HCEC 1CT (cell line): ENCODE data around the gene PDE4D.
A peak's percentile ranks its signal among the peaks of the same experiment; 100 is the strongest.
"Not testable (repeated sequence)": the region's sequence is repeated elsewhere in the genome, so short reads cannot be mapped to it uniquely, and the experiment has no call there.

Experiments used
- DNase-seq: peaks from one replicate; pipeline ENCODE4 v3.0.0-alpha.2; 2017

The PDE4D gene

GRCh38 chr5:59575648-59576445, 317.7 kb downstream of the PDE4D start:
- DNase-seq, result no peak

DNA sequence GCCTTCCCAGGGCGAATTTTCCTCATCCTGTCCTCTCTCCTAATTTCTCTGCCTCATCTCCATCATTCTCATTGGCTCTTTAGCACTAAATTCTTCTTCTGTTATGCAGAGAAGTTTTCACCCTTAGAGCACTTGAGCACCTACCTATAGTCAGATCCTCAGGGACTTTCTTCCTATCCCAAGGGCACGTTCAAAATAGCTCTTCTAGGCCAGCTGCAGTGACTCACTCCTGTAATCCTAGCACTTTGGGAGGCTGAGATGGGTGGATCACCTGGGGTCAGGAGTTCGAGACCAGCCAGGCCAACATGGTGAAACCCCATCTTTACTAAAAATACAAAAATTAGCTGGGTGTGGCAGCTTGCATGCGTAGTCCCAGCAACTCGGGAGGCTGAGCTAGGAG, 320.0 kb downstream of the PDE4D start:
- DNase-seq, result not testable (repeated sequence)

GRCh38 chr5:59571067-59571466, 322.5 kb downstream of the PDE4D start:
- DNase-seq, result no peak

- DNase-seq, result no peak
These were observed 323.8 kb downstream of the PDE4D start for GRCh38 chr5:59569608-59570334.

GRCh38 chr5:59569158-59569557, 324.4 kb downstream of the PDE4D start:
- DNase-seq, result no peak

GRCh38 chr5:59568161-59568560, 325.4 kb downstream of the PDE4D start:
- no peak for DNase-seq

DNA sequence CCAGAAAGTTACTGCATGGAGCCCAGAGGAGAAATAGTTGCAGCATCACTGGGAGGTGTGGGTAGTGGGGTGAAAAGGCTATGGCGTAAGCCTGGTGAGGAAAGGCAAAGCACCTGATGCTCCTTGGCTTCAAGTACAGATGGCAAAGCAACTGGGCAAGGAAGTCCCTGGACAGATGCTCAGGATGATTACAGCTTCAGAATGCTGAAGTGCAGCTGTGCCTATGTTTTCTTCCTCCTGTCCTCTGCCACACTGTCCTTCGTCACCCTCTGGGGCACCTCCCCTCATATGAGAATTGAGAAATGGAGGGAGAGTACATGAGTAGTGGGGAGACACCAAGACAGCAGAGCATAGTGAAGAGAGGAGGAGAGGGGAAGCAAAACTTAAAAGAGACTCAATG, 328.0 kb downstream of the PDE4D start:
- DNase-seq, result no peak

GRCh38 chr5:59564895-59565294, 328.6 kb downstream of the PDE4D start:
- no peak for DNase-seq

DNA sequence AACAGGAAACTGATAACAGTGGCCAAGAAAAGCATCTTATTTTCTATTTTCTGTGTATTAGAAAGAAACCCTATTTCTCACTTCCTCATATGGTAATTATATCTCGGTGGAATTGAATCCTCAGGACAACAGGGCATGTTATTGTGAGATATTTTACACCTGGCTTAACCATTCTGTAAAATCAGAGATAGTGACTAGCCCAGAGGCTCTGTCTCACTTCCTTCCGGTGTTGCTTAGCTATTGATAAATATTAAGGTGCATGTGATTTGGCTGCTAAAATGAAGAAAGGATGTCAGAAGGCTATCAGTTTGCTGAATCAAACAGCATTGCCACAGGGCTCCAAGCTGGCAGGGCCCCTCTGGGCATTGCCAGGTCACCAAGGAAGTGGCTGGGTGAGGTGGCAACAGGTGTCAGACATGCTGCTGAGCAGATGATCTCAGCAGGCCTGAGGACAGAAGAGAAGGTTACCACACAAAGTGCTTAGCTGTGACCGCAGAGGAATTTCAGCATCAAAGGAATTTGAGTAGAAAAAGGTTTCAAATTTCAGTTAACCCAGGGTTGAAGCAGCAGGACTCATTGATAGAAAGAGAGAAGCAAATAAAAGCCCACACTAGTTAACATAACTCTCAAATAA, 330.7 kb downstream of the PDE4D start:
- peak; percentile 80 for DNase-seq

DNA sequence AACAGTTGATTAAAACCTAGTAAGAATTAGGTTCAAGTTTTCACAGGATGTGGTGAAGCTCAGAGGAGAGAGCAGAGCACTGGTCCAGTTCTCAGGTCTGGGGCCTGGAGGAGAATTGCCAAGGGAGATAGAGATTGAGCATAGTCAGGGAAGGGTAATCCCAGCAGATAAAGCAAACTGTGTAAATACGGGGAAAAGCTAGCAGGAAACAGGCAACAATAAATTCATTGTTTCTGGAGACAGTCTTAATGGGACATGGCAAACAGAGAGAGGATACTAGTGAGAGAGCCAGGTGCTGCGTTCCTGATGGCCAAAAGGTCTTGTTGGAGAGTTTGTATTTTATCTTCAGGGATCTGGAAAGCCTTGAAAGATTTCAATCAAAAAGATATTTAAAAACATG, 333.0 kb downstream of the PDE4D start:
- DNase-seq, result no peak

DNA sequence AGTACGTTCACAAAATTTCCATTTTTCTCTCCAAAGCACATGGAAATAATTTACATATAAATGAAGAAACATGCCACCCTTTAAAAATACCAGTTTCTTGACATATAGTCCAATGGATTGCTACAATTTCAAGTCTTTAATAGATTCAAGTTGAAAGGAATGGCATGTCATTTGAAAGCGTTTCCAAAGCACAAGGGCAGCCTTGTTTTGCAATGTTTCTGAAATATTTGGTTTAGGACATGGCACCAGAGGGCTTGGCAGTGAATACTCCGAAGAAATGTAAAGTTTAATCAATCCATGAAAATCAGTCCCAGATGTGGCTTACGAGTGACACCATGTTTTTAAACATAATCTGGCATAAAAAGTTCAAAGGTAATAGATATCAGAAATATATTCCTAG, 333.7 kb downstream of the PDE4D start:
- DNase-seq, result no peak

DNA sequence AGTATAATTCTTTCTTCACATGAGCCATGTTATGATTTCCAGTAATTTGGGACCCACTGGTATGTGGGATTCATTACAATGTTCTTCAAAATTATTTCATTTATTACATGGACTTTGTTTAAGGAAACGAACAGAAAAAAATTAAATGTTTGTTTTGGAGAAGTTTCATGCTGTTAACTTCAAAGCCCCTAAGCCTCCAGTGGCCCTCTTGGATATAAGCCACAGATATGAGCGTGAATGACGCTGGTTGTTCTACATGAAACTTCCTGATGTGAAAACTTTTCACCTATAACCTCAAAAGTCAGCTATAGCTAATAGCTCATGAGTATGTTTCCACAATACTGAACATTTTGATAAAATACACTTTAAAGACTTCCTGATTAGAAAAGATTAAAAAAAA, 334.2 kb downstream of the PDE4D start:
- no peak for DNase-seq

GRCh38 chr5:59558501-59558900, 335.0 kb downstream of the PDE4D start:
- DNase-seq, result no peak

DNA sequence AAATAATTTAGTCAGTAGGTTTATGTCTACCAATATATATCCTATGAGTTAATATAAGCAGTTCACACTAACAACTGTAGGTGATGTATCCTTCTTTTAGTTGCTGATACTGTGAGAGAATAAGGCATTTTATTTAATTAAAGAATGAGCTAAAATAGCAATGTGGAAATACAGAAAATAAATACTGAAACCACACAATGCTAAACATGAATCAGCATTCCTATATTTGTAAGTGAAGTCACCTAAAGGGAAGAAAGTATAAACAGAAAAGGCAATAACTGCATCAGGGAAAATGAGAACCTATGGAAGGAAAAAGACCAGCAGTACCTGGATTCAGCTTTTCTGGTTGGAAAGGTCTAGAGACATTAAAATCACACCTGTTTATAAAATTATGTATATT, 336.0 kb downstream of the PDE4D start:
- DNase-seq, result no peak

DNA sequence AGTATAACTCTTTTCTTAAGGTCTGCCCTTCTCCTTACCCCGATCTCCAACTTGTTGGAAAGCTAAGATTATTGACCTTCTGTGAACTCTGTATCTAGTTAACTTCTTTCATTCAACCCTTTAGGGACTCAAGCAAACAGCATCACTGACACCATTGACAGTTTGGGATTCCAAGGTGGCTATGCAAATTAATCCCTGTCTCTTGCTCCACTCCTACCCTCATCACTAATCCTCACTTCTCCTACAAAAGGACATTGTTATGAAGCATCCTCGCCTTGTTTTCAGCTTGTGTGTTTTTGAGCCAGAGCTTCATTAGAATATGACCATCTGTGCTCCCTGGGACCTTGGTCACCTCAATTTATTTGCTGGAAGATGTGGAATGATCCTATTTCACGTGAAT, 337.9 kb downstream of the PDE4D start:
- no peak for DNase-seq

- no peak for DNase-seq
These were observed 339.0 kb downstream of the PDE4D start for GRCh38 chr5:59554501-59554900.

- DNase-seq, result no peak
These were observed 339.5 kb downstream of the PDE4D start for GRCh38 chr5:59553992-59554391.

DNA sequence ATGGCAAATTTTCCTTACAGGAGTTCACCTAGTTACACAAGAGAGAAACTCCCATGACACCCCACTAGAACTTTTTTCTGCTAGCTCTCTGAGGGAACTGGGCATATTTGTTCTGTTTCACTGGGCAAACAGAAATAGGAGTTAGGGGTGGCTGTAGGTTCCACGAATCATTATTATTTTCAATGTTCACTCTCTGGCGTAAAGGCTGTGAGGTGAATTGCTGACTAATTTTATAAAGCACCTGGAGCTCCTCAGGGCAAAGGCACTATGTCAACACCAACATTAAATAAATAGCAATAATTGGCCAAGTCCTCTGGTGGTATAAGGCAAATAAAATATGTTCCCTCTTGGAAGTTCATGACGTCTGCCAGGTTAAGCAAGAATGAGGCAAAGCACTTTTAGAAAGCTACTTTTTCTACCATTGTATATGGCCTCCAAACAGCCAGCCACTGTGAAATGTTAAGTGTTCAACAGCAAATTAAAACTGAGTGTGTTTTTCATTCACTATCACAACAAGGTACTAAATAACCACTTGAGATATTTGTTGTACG, 344.6 kb downstream of the PDE4D start:
- DNase-seq, result no peak

- DNase-seq, result no peak
These were observed 345.8 kb downstream of the PDE4D start for GRCh38 chr5:59547731-59548130.

GRCh38 chr5:59544573-59544972, 349.0 kb downstream of the PDE4D start:
- no peak for DNase-seq

DNA sequence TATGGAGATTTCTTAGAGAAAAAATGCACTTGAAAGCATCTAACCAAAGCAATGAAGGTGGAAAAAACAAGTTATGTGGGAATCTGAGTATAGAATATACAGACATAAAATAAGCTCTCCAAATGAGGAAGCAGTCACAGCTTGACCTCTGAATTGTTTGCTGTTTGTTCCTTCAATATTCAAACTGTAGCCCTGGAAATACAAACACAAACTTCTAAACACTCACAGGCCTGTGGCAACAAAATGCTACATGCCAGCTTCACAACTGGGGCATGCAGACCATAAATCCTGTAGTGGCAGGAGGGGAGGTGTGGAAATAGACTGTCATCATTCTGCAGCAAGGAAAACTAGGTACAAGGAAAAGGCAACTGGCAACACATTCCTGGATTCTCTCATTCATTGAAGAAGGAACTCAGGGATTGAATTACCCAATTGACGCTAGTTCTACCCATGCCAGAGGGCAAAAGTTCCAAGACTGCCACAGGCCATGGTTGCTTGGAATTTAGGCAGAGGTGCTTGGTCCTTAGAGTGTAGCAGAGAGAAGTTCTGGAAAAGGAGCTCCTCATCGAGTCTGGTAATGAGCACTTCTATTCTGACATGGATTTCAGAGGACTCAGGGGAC, 349.6 kb downstream of the PDE4D start:
- no peak for DNase-seq

- no peak for DNase-seq
These were observed 350.4 kb downstream of the PDE4D start for GRCh38 chr5:59542851-59543820.
